AG08396 (cell line): Measurements from ENCODE around the gene PITRM1.

Source experiments
- DNase-seq: peaks from one replicate; pipeline ENCODE4 v3.0.0; 2012; ENCODE audit warnings: low spot score, mixed read lengths

The PITRM1 gene

DNA sequence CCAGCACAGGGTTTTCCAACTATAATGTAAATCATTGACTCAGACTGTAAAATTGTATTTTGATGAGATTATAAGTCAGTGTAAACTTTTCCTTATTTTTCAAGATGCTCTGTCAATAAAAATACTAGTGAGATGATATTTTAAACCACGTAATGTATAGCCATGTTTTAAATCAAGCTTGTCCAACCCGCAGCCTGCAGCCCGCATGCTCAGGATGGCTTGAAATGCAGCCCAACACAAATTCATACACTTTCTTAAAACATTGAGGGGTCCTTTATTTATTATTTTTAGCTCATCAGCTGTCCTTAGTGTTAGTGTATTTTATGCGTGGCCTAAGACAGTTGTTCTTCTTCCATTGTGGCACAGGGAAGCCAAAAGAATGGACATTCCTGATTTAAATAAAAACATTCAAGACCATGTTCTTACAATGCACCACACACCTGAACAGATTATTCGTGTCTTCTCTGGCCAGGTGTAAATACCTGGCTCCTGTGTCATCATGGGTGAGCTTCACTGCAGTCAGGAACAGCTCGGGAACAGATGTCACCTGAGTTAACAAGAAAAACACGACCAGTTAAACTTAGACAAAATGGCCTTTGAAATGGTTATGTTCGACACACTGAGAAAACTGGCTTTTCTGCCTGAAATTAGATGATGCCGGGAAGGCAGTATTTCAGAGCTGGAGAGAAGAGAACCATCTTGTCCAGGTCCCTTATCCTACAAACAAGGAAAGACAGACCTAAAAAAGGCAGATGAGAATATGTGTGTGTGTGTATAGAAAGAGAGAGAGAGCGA lies 5.9 kb downstream of the PITRM1 start:
- no peak for DNase-seq

DNA sequence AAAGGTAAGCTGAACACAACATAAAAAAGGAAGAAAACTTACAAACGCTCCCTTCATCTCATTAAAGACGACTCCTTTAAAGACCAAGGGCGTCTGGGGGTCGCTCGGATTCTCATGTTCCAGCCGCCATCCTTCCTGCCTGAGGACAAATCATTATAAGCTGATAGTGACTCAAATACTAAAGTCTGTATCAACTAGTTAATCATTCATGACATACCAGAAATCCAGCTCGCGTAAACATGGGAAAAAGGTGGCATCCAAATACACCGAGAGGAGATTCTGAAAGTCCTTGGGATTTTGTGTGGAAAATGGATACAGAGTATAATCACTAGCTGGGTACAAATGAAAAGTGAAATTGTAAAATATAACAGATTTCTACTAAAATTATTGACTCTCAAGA lies 7.4 kb downstream of the PITRM1 start:
- DNase-seq, result no peak

DNA sequence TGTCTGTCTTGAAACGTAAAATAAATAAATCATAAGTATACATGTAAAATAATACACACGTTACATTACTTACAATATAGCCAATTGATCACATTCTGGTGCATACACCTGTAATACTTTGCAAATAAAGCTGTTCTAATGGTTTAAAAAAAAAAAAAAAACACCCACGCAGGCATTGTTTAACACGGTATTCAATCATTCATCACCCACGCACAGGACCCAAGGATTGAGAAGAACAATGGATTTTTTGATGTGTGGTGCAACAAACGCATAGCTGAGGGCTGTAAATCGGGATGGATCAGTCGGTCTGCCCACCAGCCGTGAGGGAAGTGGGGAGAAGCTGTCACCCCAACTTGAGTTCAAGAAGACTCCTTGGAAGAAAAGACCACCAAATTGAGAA lies 8.7 kb downstream of the PITRM1 start:
- no peak for DNase-seq

DNA sequence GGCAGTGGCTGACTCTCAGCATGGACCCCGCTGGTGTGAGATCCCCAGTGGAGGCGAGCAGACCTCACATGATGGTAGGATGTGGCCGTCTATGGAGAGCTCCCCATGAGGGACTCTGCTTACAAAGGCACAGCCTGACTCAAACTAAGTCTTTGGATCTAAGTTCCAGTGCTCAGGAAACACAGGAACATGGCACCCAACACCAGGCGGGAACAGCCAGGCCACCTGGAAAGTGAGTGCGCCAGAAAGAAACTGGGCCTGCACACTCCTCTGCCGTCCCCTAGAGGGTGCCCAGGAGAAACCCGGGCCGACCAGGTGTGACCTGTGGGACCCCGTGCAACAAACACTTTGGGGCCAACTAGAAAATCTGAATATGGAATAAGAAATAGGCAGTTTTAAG lies 10.0 kb downstream of the PITRM1 start:
- DNase-seq, result no peak

DNA sequence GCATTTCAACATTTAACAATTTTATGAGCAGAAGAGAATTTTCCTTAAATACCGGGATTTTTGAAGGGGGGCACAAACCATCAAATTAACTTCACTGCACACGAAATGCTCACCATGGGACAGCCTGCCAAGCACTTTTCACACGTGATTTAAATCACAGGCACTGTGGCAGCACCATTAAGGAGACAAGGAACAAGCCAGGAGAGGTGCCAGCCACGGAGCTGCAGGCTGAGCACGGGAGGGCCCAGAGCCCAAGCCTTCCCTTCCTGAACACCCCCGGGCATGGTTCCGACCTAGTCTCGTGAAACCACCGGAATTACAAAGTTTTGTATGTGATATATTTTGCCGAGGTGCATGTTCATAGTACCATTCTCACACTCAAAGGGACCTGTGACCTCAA lies 13.4 kb downstream of the PITRM1 start:
- DNase-seq, result no peak

DNA sequence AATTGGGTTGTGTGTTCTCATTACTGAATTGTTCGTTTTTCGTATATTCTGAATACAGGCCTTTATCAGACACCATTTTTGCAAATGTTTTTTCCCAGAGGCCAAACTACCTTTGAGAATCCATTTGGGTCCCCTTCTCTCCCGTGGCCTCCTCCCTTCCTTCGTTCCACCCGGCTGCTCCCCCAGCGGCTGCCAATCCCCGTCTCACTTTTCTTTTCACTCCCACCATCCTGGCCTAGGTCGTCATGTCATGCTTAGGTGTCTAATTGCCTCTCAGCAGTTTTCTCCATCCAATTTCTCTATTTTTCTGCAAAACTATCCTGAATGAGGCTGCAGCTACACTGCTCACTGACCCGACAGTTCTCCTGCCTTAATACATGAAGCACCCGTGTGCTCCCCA lies 17.9 kb downstream of the PITRM1 start:
- DNase-seq, result no peak

DNA sequence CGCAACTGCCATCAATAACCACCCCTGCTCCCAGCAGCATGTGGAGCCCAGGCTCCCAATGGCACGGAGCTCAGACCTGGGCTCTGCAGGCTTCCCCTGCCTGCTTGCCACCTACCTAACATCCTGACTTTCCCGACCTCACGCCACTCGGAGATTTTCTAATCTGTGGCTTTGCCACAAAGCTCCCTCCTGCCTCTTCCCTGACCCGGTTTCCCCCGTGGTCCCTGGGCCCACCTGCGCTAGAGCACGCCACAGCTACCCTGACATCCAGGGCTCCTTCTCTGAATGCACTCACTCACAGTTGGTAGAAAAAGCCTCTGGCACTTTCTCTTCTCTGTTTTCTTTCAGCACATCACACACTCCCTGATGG lies 20.0 kb downstream of the PITRM1 start:
- DNase-seq, result no peak

DNA sequence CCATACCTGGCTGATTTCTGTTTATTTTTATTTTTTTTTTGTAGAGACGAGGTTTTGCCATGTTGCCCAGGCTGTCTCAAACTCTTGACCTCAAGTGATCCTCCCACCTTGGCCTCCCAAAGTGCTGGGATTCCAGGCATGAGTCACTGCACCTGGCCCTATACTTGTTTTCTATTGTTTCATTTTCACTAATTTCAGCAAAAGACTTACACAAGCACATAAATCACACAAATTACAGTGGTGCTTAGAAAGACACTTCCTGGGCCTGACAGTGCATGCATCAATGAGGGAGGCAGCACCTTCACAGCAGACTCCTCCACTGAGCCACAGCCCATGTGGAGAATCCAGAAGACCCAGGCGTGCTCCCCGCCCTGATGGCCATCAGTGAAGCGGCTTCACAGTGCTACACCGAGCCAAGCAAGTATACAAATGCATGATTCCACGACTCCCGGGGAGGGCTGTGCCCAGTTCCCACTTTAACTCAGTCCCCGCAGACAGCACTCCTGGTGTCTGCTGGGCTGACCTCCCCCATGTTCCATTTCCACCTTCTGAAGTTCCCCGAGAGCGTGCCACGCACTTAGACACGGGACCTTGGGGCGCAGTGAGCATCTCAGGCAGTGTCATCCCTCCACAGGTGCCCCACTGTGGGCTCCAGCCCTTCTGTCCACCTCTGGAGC lies 20.6 kb downstream of the PITRM1 start:
- no peak for DNase-seq

DNA sequence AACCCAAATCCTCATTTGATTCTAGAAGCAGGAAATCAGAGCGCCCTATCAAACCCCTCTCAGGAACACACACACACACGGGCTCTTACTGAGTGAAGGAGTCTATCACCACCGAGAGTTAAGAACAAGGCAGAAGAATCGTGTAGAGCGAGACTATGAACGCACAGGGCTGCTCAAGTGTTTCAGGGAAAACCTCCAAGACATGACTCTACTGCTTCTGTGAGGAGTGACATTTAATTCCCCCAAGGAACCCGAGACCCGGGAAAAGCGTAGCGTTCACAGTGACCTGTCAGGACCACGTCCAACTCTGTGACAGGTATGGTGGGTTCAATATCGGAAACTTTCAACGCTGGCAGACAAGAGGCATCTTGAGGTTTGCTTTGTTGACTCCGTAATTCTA lies 21.6 kb downstream of the PITRM1 start:
- DNase-seq, result no peak

DNA sequence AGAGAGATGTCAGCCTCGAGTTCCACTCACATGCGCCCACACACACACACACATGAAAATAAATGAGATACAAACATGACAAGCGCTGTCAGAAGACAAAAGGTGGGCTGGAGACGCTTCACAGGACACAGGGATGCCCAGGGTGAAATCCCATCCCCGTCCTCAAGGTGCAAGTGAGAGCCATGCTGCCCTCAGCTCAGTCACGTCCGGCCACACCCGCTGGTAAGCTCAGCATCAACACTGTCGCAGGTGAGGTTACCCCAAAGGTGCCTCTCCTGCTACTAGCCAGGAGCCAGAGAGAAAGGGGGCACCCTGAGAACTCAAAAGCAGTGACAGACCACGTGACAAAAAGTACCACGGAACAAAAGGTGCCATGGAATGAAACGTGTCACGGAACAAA lies 22.2 kb downstream of the PITRM1 start:
- no peak for DNase-seq

DNA sequence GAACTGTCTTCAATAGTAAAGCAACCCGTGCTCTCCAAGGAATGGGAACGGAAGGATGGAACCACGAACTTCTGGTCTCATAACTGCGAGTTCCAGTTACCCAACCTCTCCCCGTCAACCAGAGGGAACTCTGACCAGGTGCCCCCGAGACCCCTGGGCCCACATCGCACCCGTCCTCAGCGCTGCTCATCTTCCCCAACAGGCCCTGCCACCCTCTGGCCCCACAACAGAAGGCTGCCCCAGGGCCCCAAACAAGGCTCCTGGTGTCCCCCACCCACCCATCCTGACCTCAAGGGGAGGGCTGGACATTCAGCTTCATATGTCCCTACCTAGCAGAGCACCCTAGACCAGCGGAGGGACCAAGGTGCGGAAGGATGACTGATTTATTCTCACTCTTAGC lies 22.7 kb downstream of the PITRM1 start:
- DNase-seq, result no peak

DNA sequence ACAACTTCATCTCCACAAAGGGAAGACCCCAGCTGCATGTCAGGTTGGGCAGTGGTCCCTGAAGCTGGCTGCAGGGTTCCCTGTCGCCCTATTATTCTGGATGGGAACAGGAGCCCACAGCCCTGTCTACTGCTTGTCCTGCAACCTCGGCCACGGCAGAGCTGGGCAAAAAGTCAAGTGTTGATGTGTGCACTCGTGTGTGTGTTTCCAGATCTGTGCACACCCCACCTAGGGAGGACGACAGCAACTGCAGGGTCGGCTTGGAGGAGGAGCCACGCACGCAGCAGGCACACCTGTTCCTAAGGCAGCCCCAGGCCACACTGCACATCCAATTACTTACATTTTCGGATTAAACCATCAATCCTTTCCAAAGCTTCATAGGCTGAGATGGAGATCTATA lies 23.6 kb downstream of the PITRM1 start:
- no peak for DNase-seq

DNA sequence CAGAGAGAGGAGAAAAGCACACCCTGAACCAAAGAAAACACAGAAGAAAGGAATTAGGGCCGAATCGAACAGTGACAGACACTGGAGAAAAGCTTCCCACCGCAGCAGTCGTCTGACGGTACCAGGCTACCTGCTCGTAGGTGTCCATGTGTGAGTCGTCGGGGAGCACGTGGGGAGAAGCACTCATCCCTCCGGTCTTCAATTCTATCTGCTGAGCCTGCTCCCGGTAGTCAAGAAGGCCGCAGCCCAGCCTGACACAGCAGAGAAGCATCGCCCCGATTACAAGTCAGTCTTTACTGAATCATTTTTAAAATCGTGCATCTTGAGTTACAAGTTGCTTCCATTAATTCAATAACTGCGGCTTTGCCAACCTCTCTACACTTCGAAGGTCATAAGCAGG lies 24.5 kb downstream of the PITRM1 start:
- no peak for DNase-seq

DNA sequence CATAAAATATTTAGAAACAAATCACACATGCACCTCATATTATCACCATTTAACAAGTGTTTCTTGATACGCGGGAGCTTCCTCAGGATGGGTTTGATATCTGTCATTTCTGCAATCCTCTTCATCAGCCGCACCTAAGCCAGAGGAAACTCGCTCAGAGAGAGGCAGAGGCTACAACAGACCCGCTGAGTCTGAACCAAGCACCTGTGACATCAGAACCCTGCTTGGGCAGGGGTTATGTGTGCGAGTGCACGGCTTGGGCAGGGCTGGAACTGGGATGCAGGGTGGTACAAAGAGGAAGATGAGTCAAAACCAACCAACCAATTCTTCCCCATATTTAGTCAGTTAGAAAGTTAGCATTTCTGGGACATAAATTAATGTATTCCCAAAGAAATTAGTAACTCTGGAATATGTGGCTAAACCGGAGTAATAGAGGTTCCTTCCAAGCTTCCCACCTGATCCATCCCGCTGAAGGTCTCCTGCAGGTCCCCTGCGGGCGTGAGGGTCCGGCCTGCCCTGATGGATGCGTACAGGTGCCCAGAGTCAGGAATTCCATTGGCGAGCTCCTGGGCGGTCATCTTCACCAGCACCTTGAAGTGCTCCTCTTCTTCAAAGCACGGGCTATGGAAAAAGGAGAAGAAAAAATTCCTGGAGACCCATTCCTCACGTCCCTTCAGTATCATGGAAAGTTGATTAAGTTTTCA lies 25.3 kb downstream of the PITRM1 start:
- no peak for DNase-seq

DNA sequence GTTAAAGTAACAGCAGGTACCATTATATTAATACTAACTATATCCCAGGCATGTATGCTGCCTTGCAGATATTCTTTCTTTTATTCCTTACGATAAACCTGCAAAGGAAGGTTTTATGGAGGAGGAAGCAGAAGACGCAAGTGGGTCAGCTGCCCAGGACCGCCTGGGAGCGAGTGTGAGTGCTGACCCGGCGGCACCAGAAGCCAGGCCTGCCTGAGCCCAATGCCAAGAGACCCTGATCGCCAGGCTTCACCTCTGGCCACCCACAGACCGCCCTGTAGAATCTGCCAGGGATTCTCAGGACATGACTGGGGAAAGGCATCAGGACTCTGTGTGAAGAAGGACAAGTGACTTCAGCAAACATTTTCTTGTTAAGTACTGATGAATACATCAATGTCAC lies 26.3 kb downstream of the PITRM1 start:
- no peak for DNase-seq

DNA sequence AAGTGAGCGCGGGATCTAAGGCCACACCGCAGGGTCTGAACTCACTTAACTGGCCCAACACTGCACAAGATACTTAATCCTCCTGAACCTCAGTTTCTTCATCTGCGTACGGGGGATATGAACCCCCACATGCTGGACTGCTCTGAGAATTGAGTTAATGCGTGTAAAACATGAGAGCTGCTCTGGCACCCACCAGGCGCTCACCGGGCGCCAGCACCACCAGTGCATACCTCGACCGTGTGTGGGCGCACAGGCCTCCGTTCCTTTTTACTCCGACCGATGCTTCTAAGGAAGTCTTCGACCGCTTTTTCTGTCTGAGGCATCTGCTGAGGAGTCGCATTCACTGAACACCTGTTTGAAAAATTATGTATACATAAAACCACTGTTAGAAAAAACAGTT lies 27.2 kb downstream of the PITRM1 start:
- no peak for DNase-seq

DNA sequence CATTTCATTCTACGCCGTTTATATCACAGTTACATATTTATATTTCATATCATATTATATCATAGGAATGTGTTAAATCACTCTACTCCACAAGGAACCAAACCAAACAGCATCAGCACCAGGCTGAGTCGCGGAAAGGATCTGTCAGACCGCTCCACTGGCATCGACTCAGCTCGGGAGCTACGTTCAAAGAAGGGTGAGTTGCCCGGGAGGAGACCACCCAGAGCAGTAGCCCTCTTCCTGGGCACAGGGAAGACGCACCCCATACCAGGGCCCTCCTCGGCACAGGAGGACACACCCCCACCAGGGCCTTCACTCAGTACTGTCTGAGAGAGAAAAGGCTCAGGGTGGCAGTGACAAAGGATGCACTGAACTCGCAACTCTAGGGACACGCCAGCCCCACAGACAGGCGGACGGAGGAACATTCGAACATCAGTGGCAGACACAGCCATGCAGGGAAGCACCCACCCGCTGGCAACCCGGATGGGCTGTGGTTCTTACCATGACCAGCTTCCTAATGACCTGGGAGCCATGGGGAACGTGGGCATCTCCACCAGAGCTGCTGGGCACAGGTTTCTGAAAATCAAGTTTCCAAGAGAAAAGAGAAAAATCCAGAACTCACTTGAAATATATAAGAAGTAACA lies 28.7 kb downstream of the PITRM1 start:
- no peak for DNase-seq

DNA sequence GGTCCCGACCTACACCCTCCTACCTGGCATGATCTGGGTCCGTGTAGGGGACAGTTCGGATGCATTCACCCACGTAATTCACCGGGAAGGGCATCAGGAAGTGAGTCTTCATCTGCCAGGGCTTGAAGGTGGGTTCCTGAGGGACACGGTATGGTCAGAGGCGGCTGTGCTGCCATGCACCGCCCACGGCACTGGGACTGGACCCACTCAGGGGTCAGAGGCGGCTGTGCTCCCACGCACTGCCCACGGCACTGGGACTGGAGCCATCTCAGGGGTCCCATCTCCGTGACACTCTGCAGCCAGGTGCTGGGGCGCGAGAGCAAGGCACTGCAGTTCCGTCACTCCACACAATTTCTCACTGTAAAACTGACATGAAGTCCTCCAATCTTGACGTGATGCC lies 29.2 kb downstream of the PITRM1 start:
- DNase-seq, result no peak

DNA sequence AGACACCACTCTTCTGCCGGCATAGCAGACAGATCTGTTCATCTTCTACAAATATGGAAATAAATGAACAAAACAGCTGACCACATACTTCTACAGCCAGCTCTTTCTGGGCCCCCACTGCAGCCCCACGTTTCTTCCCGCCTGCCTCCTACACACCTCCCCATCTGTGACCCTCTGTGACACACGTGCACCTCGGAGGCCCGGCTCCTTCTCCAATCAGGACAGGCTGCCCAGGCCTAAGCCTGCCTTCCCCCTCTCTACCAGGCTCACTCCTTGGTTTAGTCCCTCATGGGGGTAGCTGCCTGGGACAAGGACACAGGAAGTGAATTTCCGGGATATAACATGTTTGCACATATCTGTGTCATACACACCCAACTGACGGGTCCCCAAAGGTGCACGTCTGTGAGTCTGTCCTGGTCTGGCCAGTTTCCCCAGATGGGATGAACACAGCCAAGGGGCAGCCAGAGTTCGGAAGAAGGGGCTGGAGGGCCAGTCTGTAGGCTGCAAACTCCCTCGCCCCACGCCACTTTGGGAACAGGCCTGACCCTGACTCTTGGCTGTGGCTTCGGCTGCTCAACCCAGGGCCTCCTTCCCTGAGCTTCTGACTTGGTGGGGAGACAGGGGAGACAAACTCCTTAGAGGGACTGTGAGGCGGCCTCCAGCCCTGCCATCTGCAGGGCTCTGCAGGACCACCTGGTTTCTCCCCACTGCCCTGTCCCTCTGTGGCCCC lies 30.3 kb downstream of the PITRM1 start:
- no peak for DNase-seq

DNA sequence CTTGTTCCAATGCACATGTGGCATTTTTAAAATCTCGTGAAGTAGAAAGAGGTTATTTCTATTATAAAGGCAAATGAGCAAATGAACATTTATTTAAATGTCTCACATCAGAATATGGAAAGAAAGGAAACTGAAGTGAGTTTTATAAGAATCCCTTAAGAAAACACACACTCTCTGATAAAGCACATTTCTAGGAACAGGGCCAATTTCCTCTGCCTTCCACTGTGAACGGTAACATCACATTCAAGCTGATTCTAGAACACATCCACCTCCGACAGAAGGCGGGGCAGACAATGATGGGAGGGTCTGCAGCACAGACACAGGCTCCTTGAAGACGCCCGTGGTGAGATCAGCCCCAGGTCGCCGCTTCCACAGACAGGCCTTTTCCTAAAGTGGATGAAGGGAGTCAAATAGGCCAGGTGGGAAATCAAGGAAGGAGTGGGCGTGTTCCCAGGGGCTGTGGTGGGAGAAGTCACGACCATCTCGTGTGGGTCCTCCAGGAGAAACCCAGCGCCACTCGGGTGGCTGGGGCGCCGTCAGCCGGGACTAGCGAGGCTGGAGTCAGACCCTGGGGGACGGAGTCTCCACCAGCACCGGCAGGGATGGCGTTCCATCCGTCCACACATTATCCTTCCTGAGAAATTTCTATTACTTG lies 31.1 kb downstream of the PITRM1 start:
- DNase-seq, result no peak

DNA sequence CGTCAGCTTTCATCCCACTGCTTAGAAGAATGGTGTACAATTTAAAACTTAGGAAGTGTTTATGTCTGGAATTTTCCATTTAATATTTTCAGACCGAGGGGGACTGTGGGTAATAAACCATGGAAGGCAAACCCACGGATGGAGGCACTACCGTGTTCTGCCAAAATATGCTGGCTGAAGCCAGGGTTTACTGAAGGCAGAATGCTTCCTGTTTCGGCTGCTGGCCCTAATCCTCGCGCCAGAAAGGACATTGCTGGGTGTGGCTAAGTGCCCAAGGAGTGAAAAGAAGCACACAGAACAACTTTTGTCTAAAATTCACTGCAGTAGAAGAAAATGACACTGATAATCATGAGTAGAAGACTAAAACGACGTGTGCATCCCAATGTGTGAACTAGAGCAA lies 32.3 kb downstream of the PITRM1 start:
- no peak for DNase-seq
